K562 (cell line): Measurements from ENCODE around the gene KMT5B. TPM values are rescaled to one million over a fixed set of nuclear protein-coding genes. Genes with fewer than 3 reads are reported as not detected.

Experiments used
- CC2D1A ChIP-seq: fragments of 450-650 bp; IDR thresholded peaks from 2 replicates; pipeline ENCODE4 v1.6.1; 2017; ENCODE audit warnings: mild to moderate bottlenecking
- CREB3L1 ChIP-seq: fragments of 450-650 bp; IDR thresholded peaks from 2 replicates; pipeline ENCODE4 v1.6.1; 2014; ENCODE audit warnings: low read depth, mild to moderate bottlenecking, moderate library complexity, borderline replicate concordance
- GTF3C2 ChIP-seq: IDR thresholded peaks from 3 replicates; pipeline ENCODE4 v1.6.1; 2011; ENCODE audit warnings: borderline replicate concordance, mild to moderate bottlenecking, moderate library complexity; ENCODE audit not compliant: insufficient read length; ENCODE audit errors: extremely low read depth
- ZBTB26 ChIP-seq: fragments of 450-650 bp; formaldehyde crosslinking; IDR thresholded peaks from 2 replicates; pipeline ENCODE4 v1.4.0; 2022; ENCODE audit warnings: missing genetic modification characterization
- ZKSCAN8 ChIP-seq: fragments of 200-800 bp; sonication (Bioruptor generic); IDR thresholded peaks from 2 replicates; pipeline ENCODE4 v1.6.1; 2016; ENCODE audit warnings: missing genetic modification characterization, missing compliant biosample characterization
- ZNF124 ChIP-seq: sonication (generic); formaldehyde crosslinking; IDR thresholded peaks from 2 replicates; pipeline ENCODE4 v1.8.1; 2022; ENCODE audit warnings: missing genetic modification reagents
- ZNF274 ChIP-seq: IDR thresholded peaks from 2 replicates; pipeline ENCODE4 v1.6.1; 2011; ENCODE audit warnings: low read depth, mild to moderate bottlenecking, low read length, moderate library complexity, borderline replicate concordance
- ZNF407 ChIP-seq: fragments of 450-650 bp; IDR thresholded peaks from 2 replicates; pipeline ENCODE4 v1.6.1; 2016; ENCODE audit warnings: low read depth
- ZNF551 ChIP-seq: fragments of 250-450 bp; sonication (Bioruptor Pico); IDR thresholded peaks from 2 replicates; pipeline ENCODE4 v1.5.0; 2021; ENCODE audit warnings: mild to moderate bottlenecking, moderate library complexity
- polyA plus RNA-seq, 8 experiments: library from polyadenylated mRNA; depleted of rRNA in 4 of 8; stranded (reverse) in 5 of 8; unstranded in 3 of 8; fragments of >200 nt; fragmentation: Nextera tagmentation in 2 of 8; fragmentation: Illumina TruSeq in 1 of 8; extraction: Ambion mirVana in 2 of 8; extraction: Trizol in 1 of 8; gene quantifications; 2 replicates each; pipeline versions ENCODE4 v1.2.1 to v1.2.3, GENCODE V29; 2011 to 2014; ENCODE audit warnings: inconsistent platforms in 1 of 8, missing spikeins in 1 of 8
- total RNA-seq, 7 experiments: library from RNA; depleted of rRNA in 6 of 7; stranded (reverse); fragments of >200 nt in 6 of 7; fragmentation: Illumina TruSeq in 2 of 7; extraction: Trizol in 2 of 7; gene quantifications; 2 replicates each; pipeline versions ENCODE4 v1.2.1 to v1.2.3, GENCODE V29; 2011 to 2021; ENCODE audit warnings: low replicate concordance in 1 of 7
- TF ChIP-seq, protein P1 (sequence below): fragments of 200-800 bp; sonication (Bioruptor generic); IDR thresholded peaks from 2 replicates; pipeline ENCODE4 v1.6.1; 2017; ENCODE audit warnings: missing genetic modification characterization, missing compliant biosample characterization

Gene KMT5B
- total and polyA plus RNA-seq, 9 of the 15 experiments (the other 6 are each of a cell fraction or from before 2014, with no cell fraction given), result 7.3 to 27.3 (median 20.9) TPM

- TF ChIP-seq ZNF407 (no peak), CREB3L1 (no peak), ZNF551 (CRISPR knock-in tag) (no peak), GTF3C2 (no peak), CC2D1A (no peak), ZBTB26 (CRISPR knock-in tag) (no peak), ZNF124 (CRISPR knock-in tag) (no peak), ZNF274 (no peak), ZKSCAN8 (CRISPR knock-in tag) (no peak)
- TF ChIP-seq, protein P1, sequence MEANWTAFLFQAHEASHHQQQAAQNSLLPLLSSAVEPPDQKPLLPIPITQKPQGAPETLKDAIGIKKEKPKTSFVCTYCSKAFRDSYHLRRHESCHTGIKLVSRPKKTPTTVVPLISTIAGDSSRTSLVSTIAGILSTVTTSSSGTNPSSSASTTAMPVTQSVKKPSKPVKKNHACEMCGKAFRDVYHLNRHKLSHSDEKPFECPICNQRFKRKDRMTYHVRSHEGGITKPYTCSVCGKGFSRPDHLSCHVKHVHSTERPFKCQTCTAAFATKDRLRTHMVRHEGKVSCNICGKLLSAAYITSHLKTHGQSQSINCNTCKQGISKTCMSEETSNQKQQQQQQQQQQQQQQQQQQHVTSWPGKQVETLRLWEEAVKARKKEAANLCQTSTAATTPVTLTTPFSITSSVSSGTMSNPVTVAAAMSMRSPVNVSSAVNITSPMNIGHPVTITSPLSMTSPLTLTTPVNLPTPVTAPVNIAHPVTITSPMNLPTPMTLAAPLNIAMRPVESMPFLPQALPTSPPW, result peak; percentile 56; the same call in 1 of the 2 replicates
Measured at GRCh38 chr11:68214173-68215086, 1.3 kb upstream of the KMT5B start (continued).
